ENCODE results near the gene HEATR5B.

Gene HEATR5B

GRCh38 chr2:37080689-37081088 lies 3.5 kb downstream of the HEATR5B start:
- POLR2A ChIA-PET: no interaction called here
- no peak for DNase-seq (ENCODE audit: extremely low spot score)
- TF ChIP-seq BHLHE40 (IDR thresholded peaks at IDR 0.05; ENCODE audit: borderline replicate concordance) (no peak), SUZ12 (IDR thresholded peaks at IDR 0.05) (no peak), HDGF (IDR thresholded peaks at IDR 0.05; ENCODE audit: borderline replicate concordance) (no peak), ARNT (IDR thresholded peaks at IDR 0.05) (no peak), ELF4 (IDR thresholded peaks at IDR 0.05) (no peak), FOXA1 (IDR thresholded peaks at IDR 0.05) (no peak), ZNF384 (IDR thresholded peaks at IDR 0.05) (no peak), PKNOX1 (IDR thresholded peaks at IDR 0.05) (no peak)
- CTCF ChIA-PET: no interaction called here

GRCh38 chr2:37080266-37080665 lies 3.9 kb downstream of the HEATR5B start:
- CTCF ChIA-PET: no interaction called here
- TF ChIP-seq ZNF384 (IDR thresholded peaks at IDR 0.05): no peak
- TF ChIP-seq LEF1 (IDR thresholded peaks at IDR 0.05; ENCODE audit: borderline replicate concordance): no peak
- TF ChIP-seq FOXK2 (IDR thresholded peaks at IDR 0.05): no peak
- TF ChIP-seq SP1 (IDR thresholded peaks at IDR 0.05): no peak
- TF ChIP-seq ARNT (IDR thresholded peaks at IDR 0.05): no peak
- no peak for TF ChIP-seq SUZ12 (IDR thresholded peaks at IDR 0.05)
- no peak for TF ChIP-seq NFRKB (IDR thresholded peaks at IDR 0.05)
- no peak for TF ChIP-seq PKNOX1 (IDR thresholded peaks at IDR 0.05)
- TF ChIP-seq FOXA1 (IDR thresholded peaks at IDR 0.05): no peak
- no peak for TF ChIP-seq CTBP1 (IDR thresholded peaks at IDR 0.05; ENCODE audit: borderline replicate concordance)
- no peak for TF ChIP-seq ELF4 (IDR thresholded peaks at IDR 0.05)
- no peak for TF ChIP-seq L3MBTL2 (conservative IDR thresholded peaks at IDR 0.05)
- TF ChIP-seq TARDBP (IDR thresholded peaks at IDR 0.05): no peak
- TF ChIP-seq HDGF (IDR thresholded peaks at IDR 0.05; ENCODE audit: borderline replicate concordance): no peak
- TF ChIP-seq BHLHE40 (IDR thresholded peaks at IDR 0.05; ENCODE audit: borderline replicate concordance): no peak
- TF ChIP-seq FOXM1 (IDR thresholded peaks at IDR 0.05; ENCODE audit: borderline replicate concordance): no peak
- DNase-seq (ENCODE audit: extremely low spot score): no peak
- POLR2A ChIA-PET: no interaction called here

GRCh38 chr2:37070931-37071330 lies 13.2 kb downstream of the HEATR5B start:
- POLR2A ChIA-PET: no interaction called here
- DNase-seq (ENCODE audit: extremely low spot score): no peak
- TF ChIP-seq SP1 (IDR thresholded peaks at IDR 0.05) (no peak), TARDBP (IDR thresholded peaks at IDR 0.05) (no peak), L3MBTL2 (conservative IDR thresholded peaks at IDR 0.05) (no peak), ARNT (IDR thresholded peaks at IDR 0.05) (no peak), FOXA1 (IDR thresholded peaks at IDR 0.05) (no peak), FOXM1 (IDR thresholded peaks at IDR 0.05; ENCODE audit: borderline replicate concordance) (no peak), SUZ12 (IDR thresholded peaks at IDR 0.05) (no peak), NFRKB (IDR thresholded peaks at IDR 0.05) (no peak), LEF1 (IDR thresholded peaks at IDR 0.05; ENCODE audit: borderline replicate concordance) (no peak), CTBP1 (IDR thresholded peaks at IDR 0.05; ENCODE audit: borderline replicate concordance) (no peak), ELF4 (IDR thresholded peaks at IDR 0.05) (no peak), PKNOX1 (IDR thresholded peaks at IDR 0.05) (no peak), FOXK2 (IDR thresholded peaks at IDR 0.05) (no peak)
- CTCF ChIA-PET: no interaction called here

- no peak for TF ChIP-seq NFRKB (IDR thresholded peaks at IDR 0.05)
- no peak for TF ChIP-seq HDGF (IDR thresholded peaks at IDR 0.05; ENCODE audit: borderline replicate concordance)
- no peak for TF ChIP-seq SUZ12 (IDR thresholded peaks at IDR 0.05)
- no peak for TF ChIP-seq CTBP1 (IDR thresholded peaks at IDR 0.05; ENCODE audit: borderline replicate concordance)
- TF ChIP-seq FOXM1 (IDR thresholded peaks at IDR 0.05; ENCODE audit: borderline replicate concordance): no peak
- TF ChIP-seq FOXK2 (IDR thresholded peaks at IDR 0.05): no peak
- no peak for TF ChIP-seq L3MBTL2 (conservative IDR thresholded peaks at IDR 0.05)
- no peak for TF ChIP-seq SP1 (IDR thresholded peaks at IDR 0.05)
- TF ChIP-seq ELF4 (IDR thresholded peaks at IDR 0.05): no peak
- TF ChIP-seq FOXA1 (IDR thresholded peaks at IDR 0.05): no peak
- TF ChIP-seq PKNOX1 (IDR thresholded peaks at IDR 0.05): no peak
- no peak for TF ChIP-seq ZNF384 (IDR thresholded peaks at IDR 0.05)
- TF ChIP-seq BHLHE40 (IDR thresholded peaks at IDR 0.05; ENCODE audit: borderline replicate concordance): no peak
- POLR2A ChIA-PET: no interaction called here
- no peak for DNase-seq (ENCODE audit: extremely low spot score)
- CTCF ChIA-PET: no interaction called here
Measured at GRCh38 chr2:37068686-37069085, 15.5 kb downstream of the HEATR5B start.

GRCh38 chr2:37061776-37062175 lies 22.4 kb downstream of the HEATR5B start:
- TF ChIP-seq SP1 (IDR thresholded peaks at IDR 0.05) (no peak), FOXK2 (IDR thresholded peaks at IDR 0.05) (no peak), HDGF (IDR thresholded peaks at IDR 0.05; ENCODE audit: borderline replicate concordance) (no peak), LEF1 (IDR thresholded peaks at IDR 0.05; ENCODE audit: borderline replicate concordance) (no peak), L3MBTL2 (conservative IDR thresholded peaks at IDR 0.05) (no peak), SUZ12 (IDR thresholded peaks at IDR 0.05) (no peak), ARNT (IDR thresholded peaks at IDR 0.05) (no peak), NFRKB (IDR thresholded peaks at IDR 0.05) (no peak)
- ChIA-PET POLR2A (no interaction called here), CTCF (no interaction called here)
- DNase-seq (ENCODE audit: extremely low spot score): no peak
